ENCODE data around the gene NUDT22. TPM values are rescaled to one million over a fixed set of nuclear protein-coding genes. Genes with fewer than 3 reads are reported as not detected.
A peak's percentile ranks its signal among the peaks of the same experiment; 100 is the strongest.

Gene NUDT22
- total and polyA plus RNA-seq, 2 of the 8 experiments (the other 6 are each of a cell fraction or from before 2014, with no cell fraction given), result 43.4 to 69.0 TPM

- peak within 1 kb of the TSS; percentile 67 to 82 (median 78) for H3K4me3 ChIP-seq (ENCODE audit: extremely low read depth in 1 of 4, insufficient read depth in 2 of 4, low read depth in 3 of 4, low read length in 4 of 4)
- H3K56ac ChIP-seq (replicated peaks; ENCODE audit: insufficient read length, low read depth, low read length), result peak within 1 kb of the TSS; percentile 90
- CTCF ChIA-PET (ENCODE audit: partially characterized antibody), result interaction anchor here (1.0 to 1.6 kb wide), 3 partner anchors 10 to 32 kb away, joined by 3 to 4 read pairs (median 4); partner anchors contain the start of gene NUDT22
- H3K14ac ChIP-seq (ENCODE audit: insufficient read length), result no peak within 1 kb of the TSS
- H3K79me1 ChIP-seq (ENCODE audit: low read depth, low read length), result peaks cover 3% of the 10 kb centered on the region
- no peak within 1 kb of the TSS for H3K23ac ChIP-seq (ENCODE audit: insufficient read length)
- no peaks in the 10 kb centered on the region; a peak in 1 of 7 replicates for H3K27me3 ChIP-seq (replicated peaks in 1 of 4; ENCODE audit: control insufficient read depth in 3 of 4, extremely low read depth in 1 of 4, insufficient read depth in 3 of 4, low read length in 3 of 4)
- peak within 1 kb of the TSS; percentile 92 for H4K8ac ChIP-seq (ENCODE audit: extremely low read depth, insufficient read depth, low read length)
- DNase-seq (ENCODE audit: low read depth in 1 of 2, low spot score in 2 of 2), result peak; percentile 88 to 97
- H2BK5ac ChIP-seq (ENCODE audit: low read depth, low read length), result peak within 1 kb of the TSS; percentile 88
- H2BK12ac ChIP-seq (ENCODE audit: low read depth, low read length), result 0 out of 2 replicates have a peak within 1 kb of the TSS, but pooled peaks have one; percentile 1
- peaks cover 12% of the 10 kb centered on the region for H3K23me2 ChIP-seq (ENCODE audit: low read depth, low read length)
- peak within 1 kb of the TSS; percentile 38 for H3K4ac ChIP-seq (replicated peaks; ENCODE audit: insufficient read length, low read depth, low read length)
- POLR2A ChIA-PET (ENCODE audit: partially characterized antibody), result interaction anchor here (0.7 to 13.1 kb wide), 9 partner anchors 6 to 64 kb away, joined by 3 to 352 read pairs (median 43); partner anchors contain the start of genes DNAJC4, FKBP2, NUDT22 and PLCB3
- H3K4me1 ChIP-seq (replicated peaks in 1 of 4; ENCODE audit: control insufficient read depth in 3 of 4, insufficient read depth in 4 of 4, low read length in 3 of 4), result peaks cover 0 to 16% (median 12%) of the 10 kb centered on the region in 4 experiments; a peak in 6 of 7 replicates
- no peak within 1 kb of the TSS for H2BK20ac ChIP-seq (ENCODE audit: low read length)
- 7% methylated on average over 44 of the region's 58 CpGs; no CpG with 5 or more reads in 1 of the 2 experiments for WGBS, 2 experiments (ENCODE audit: extremely low coverage in 1 of 2, insufficient coverage in 1 of 2, insufficient read length in 1 of 2, insufficient replicate concordance in 2 of 2, low coverage in 1 of 2, low lambda C conversion rate in 2 of 2, missing lambda C conversion rate in 1 of 2)
- no peak within 1 kb of the TSS for H2AFZ ChIP-seq (ENCODE audit: low read length)
- peak within 1 kb of the TSS; percentile 99 for H3K18ac ChIP-seq (ENCODE audit: extremely low read depth, low read length)
- no peak within 1 kb of the TSS for H2BK120ac ChIP-seq (replicated peaks; ENCODE audit: low read depth, low read length)
- peaks cover 2 to 13% of the 10 kb centered on the region in 2 experiments; a peak in 3 of 4 replicates for H3K79me2 ChIP-seq (ENCODE audit: control insufficient read depth in 1 of 2, insufficient read depth in 2 of 2, low read length in 2 of 2)
- peak within 1 kb of the TSS; percentile 72 to 85 (median 76) for H3K9ac ChIP-seq (replicated peaks in 1 of 4; ENCODE audit: extremely low read depth in 1 of 4, low read depth in 3 of 4, low read length in 3 of 4)
- H4K5ac ChIP-seq (ENCODE audit: insufficient read length, low read depth, low read length), result peak within 1 kb of the TSS; percentile 90
- peak within 1 kb of the TSS; percentile 82 to 85 for H3K4me2 ChIP-seq (ENCODE audit: insufficient read depth in 1 of 2, low read depth in 2 of 2, low read length in 2 of 2)
- H3K27ac ChIP-seq (ENCODE audit: low read depth, low read length), result peak within 1 kb of the TSS; percentile 87
- FAIRE-seq, result no peak
- no peaks in the 10 kb centered on the region for H3K9me3 ChIP-seq (ENCODE audit: insufficient read depth in 2 of 2, low read depth in 1 of 2, low read length in 1 of 2)
- H2BK15ac ChIP-seq (ENCODE audit: low read length), result no peak within 1 kb of the TSS
- peak within 1 kb of the TSS; percentile 26; the same call in 1 of the 2 replicates for H2AK5ac ChIP-seq (ENCODE audit: low read depth, low read length)
- peaks cover 0 to 11% of the 10 kb centered on the region in 2 experiments for H4K20me1 ChIP-seq (replicated peaks in 1 of 2; ENCODE audit: control insufficient read depth in 1 of 2, insufficient read depth in 2 of 2, low read length in 2 of 2)
- peaks cover 0 to 19% (median 7%) of the 10 kb centered on the region in 4 experiments; a peak in 4 of 8 replicates for H3K36me3 ChIP-seq (ENCODE audit: control insufficient read depth in 2 of 4, insufficient read depth in 4 of 4, low read length in 3 of 4)
- peak within 1 kb of the TSS; percentile 81 for H4K91ac ChIP-seq (replicated peaks; ENCODE audit: insufficient read length, low read length)
- TF ChIP-seq USF2 (IDR thresholded peaks at IDR 0.05; ENCODE audit: low read length) (no peak), E2F6 (IDR thresholded peaks at IDR 0.05) (peak; percentile 28; the same call in 1 of the 2 replicates), BACH1 (IDR thresholded peaks at IDR 0.05; ENCODE audit: low read length) (no peak), CEBPB (IDR thresholded peaks at IDR 0.05; ENCODE audit: low read depth, low read length) (no peak), RAD21 (IDR thresholded peaks at IDR 0.05 in 1 of 2, conservative IDR thresholded peaks at IDR 0.05 in 1 of 2; ENCODE audit: low read depth in 2 of 2, low read length in 2 of 2) (no peak), PHF8 (conservative IDR thresholded peaks at IDR 0.05; ENCODE audit: low read depth, low read length) (peak; percentile 76), TAF7 (optimal IDR thresholded peaks at IDR 0.05; ENCODE audit: borderline replicate concordance, low read depth, low read length) (peak; percentile 26), SP4 (IDR thresholded peaks at IDR 0.05; ENCODE audit: low read length) (peak; percentile 42; the same call in 1 of the 2 replicates)
Measured at GRCh38 chr11:64240435-64241240, 14.6 kb downstream of the NUDT22 start, which contains the start of gene FKBP2. Gene FKBP2 (plus strand): TSS chr11:64241095. CDS start chr11:64242388, 1,293 bp downstream.

Measured in H1 (cell line).